ENCODE measurements around the gene IRF5.
"Not testable (repeated sequence)": the region's sequence is repeated elsewhere in the genome, so short reads cannot be mapped to it uniquely, and the experiment has no call there.

The IRF5 gene

GRCh38 chr7:128939861-128940410 is 2.2 kb downstream of the IRF5 start:
- no peak overlapping the region for H3K27ac ChIP-seq

GRCh38 chr7:128940494-128941322 is 3.0 kb downstream of the IRF5 start:
- no peak for TF ChIP-seq CTCF (IDR thresholded peaks at IDR 0.05)
- Histone ChIP-seq H3K27me3 (ENCODE audit: control insufficient read depth, insufficient read depth, low read length) (no peaks in the 10 kb centered on the region), H3K79me2 (no peaks in the 10 kb centered on the region), H3K9me3 (ENCODE audit: control insufficient read depth, low read length) (no peaks in the 10 kb centered on the region), H2AFZ (no peak overlapping the region), H3K4me3 (ENCODE audit: low read depth, low read length) (no peak overlapping the region), H3K4me2 (ENCODE audit: low read length) (no peak overlapping the region), H3K27ac (no peak overlapping the region), H3K9ac (no peak overlapping the region), H3K4me1 (no peaks in the 10 kb centered on the region), H3K36me3 (ENCODE audit: control insufficient read depth, insufficient read depth, low read length) (no peaks in the 10 kb centered on the region)

More at GRCh38 chr7:128939861-128940410, 2.2 kb downstream of the IRF5 start:
- Histone ChIP-seq H3K9ac (no peak overlapping the region), H3K9me3 (ENCODE audit: control insufficient read depth, low read length) (no peaks in the 10 kb centered on the region), H3K4me1 (no peaks in the 10 kb centered on the region), H3K36me3 (ENCODE audit: control insufficient read depth, insufficient read depth, low read length) (no peaks in the 10 kb centered on the region), H2AFZ (no peak overlapping the region), H3K4me2 (ENCODE audit: low read length) (no peak overlapping the region), H3K4me3 (ENCODE audit: low read depth, low read length) (no peak overlapping the region), H3K27me3 (ENCODE audit: control insufficient read depth, insufficient read depth, low read length) (no peaks in the 10 kb centered on the region), H3K79me2 (no peaks in the 10 kb centered on the region)
- TF ChIP-seq CTCF (IDR thresholded peaks at IDR 0.05), result no peak

GRCh38 chr7:128941323-128941890 is 3.7 kb downstream of the IRF5 start:
- Histone ChIP-seq H3K9ac (no peak overlapping the region), H3K4me1 (no peaks in the 10 kb centered on the region), H3K4me2 (ENCODE audit: low read length) (no peak overlapping the region), H3K9me3 (ENCODE audit: control insufficient read depth, low read length) (no peaks in the 10 kb centered on the region), H3K27me3 (ENCODE audit: control insufficient read depth, insufficient read depth, low read length) (no peaks in the 10 kb centered on the region), H3K36me3 (ENCODE audit: control insufficient read depth, insufficient read depth, low read length) (no peaks in the 10 kb centered on the region), H3K79me2 (no peaks in the 10 kb centered on the region), H3K27ac (no peak overlapping the region), H2AFZ (no peak overlapping the region), H3K4me3 (ENCODE audit: low read depth, low read length) (no peak overlapping the region)
- TF ChIP-seq CTCF (IDR thresholded peaks at IDR 0.05), result no peak

- no peaks in the 10 kb centered on the region for H3K79me2 ChIP-seq
- H3K36me3 ChIP-seq (ENCODE audit: control insufficient read depth, insufficient read depth, low read length), result no peaks in the 10 kb centered on the region
- no peaks in the 10 kb centered on the region for H3K27me3 ChIP-seq (ENCODE audit: control insufficient read depth, insufficient read depth, low read length)
- no peaks in the 10 kb centered on the region for H3K9me3 ChIP-seq (ENCODE audit: control insufficient read depth, low read length)
- H3K9ac ChIP-seq, result no peak overlapping the region
- no peak overlapping the region for H2AFZ ChIP-seq
- H3K27ac ChIP-seq, result no peak overlapping the region
- H3K4me3 ChIP-seq (ENCODE audit: low read depth, low read length), result no peak overlapping the region
- no peak overlapping the region for H3K4me2 ChIP-seq (ENCODE audit: low read length)
- no peak for TF ChIP-seq CTCF (IDR thresholded peaks at IDR 0.05)
- H3K4me1 ChIP-seq, result no peaks in the 10 kb centered on the region
Observed at GRCh38 chr7:128941946-128942526, 4.3 kb downstream of the IRF5 start.

GRCh38 chr7:128943251-128943650 is 5.5 kb downstream of the IRF5 start:
- not testable (repeated sequence) for H3K9ac ChIP-seq; H3K4me3 ChIP-seq (ENCODE audit: low read depth, low read length); H3K36me3 ChIP-seq (ENCODE audit: control insufficient read depth, insufficient read depth, low read length); H2AFZ ChIP-seq; H3K4me1 ChIP-seq; H3K27ac ChIP-seq; H3K9me3 ChIP-seq (ENCODE audit: control insufficient read depth, low read length); H3K4me2 ChIP-seq (ENCODE audit: low read length); H3K79me2 ChIP-seq; H3K27me3 ChIP-seq (ENCODE audit: control insufficient read depth, insufficient read depth, low read length)
